Calu3 (cell line): ENCODE results near the gene DSEL. TPM values are rescaled to one million over a fixed set of nuclear protein-coding genes. Genes with fewer than 3 reads are reported as not detected.

Source experiments
- BruUV-seq: library from RNA; stranded (reverse); fragments of 400-500 nt; replicated peaks from 2 replicates; lab custom pipeline; 2021; lab: Mats Ljungman, UMichigan
- CTCF ChIA-PET: fragments of 300-600 bp; sonication (Branson Sonifier 250); formaldehyde crosslinking; loops from one replicate; lab custom pipeline; 2022; ENCODE audit warnings: antibody characterized with exemption; lab: Charles Lee
- DNase-seq: peaks from one replicate; pipeline ENCODE4 v3.0.0; 2022
- H3K27ac Mint-ChIP-seq: one replicate; pipeline ENCODE4 v1.8.0; 2022; ENCODE audit warnings: mixed read lengths; ENCODE audit not compliant: unreplicated experiment
- H3K27me3 Mint-ChIP-seq: one replicate; pipeline ENCODE4 v1.8.0; 2022; ENCODE audit warnings: mixed read lengths; ENCODE audit not compliant: unreplicated experiment
- H3K36me3 Mint-ChIP-seq: one replicate; pipeline ENCODE4 v1.8.0; 2022; ENCODE audit warnings: mild to moderate bottlenecking, moderate library complexity, mixed read lengths; ENCODE audit not compliant: insufficient read depth, unreplicated experiment
- H3K4me1 Mint-ChIP-seq: one replicate; pipeline ENCODE4 v1.8.0; 2022; ENCODE audit warnings: mild to moderate bottlenecking, low read depth, mixed read lengths; ENCODE audit not compliant: unreplicated experiment
- H3K4me3 Mint-ChIP-seq: one replicate; pipeline ENCODE4 v1.8.0; 2022; ENCODE audit warnings: mild to moderate bottlenecking, low read depth, moderate library complexity, mixed read lengths; ENCODE audit not compliant: unreplicated experiment
- H3K9me3 Mint-ChIP-seq: one replicate; pipeline ENCODE4 v1.8.0; 2022; ENCODE audit warnings: low read depth, mixed read lengths; ENCODE audit not compliant: unreplicated experiment
- intact Hi-C: fragments of 100-400 bp; cut with micrococcal nuclease; formaldehyde crosslinking; loops from one replicate; pipeline ENCODE4 v1.10.0; 2022; ENCODE audit not compliant: unreplicated experiment
- total RNA-seq: library from RNA; stranded (reverse); gene quantifications from 2 replicates; pipeline ENCODE4 v1.2.3, GENCODE V29; 2022
- TF ChIP-seq, protein P1 (sequence below): fragments of 200-600 bp; IDR thresholded peaks from one replicate; pipeline ENCODE4 v1.8.0; 2022; ENCODE audit warnings: antibody characterized with exemption; ENCODE audit not compliant: unreplicated experiment

Gene DSEL
- total RNA-seq, 1 experiment from 2014 or later, result 28.0 TPM

DNA sequence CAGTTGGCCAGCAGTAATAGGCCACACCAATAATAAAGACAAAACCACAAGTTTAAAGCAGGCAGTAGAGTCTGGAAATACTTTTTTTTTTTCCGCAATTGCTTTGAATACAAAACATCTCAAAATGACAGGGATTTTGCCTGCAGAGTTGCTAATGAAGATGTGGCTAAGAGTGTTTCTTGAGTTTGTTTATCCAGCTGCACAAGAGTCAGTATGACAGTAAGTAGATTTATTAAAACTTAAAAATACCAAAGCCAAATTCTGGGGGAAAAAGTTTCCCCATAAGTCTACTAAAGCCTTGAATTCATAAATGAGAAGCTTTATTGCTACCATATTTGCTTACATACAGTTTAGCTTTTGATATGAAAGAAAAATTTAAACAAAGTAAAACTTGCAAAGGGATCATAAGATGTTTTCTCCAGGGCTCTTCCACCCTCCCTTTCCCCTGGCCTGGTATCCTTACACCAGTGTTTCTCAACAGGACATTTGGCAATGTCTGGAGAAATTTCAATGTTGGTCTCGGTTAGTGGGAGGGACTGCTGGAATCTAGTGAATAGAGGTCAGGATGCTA lies 3.9 kb upstream of the DSEL start:
- H3K27me3 Mint-ChIP-seq, result no peaks in the 10 kb centered on the region
- CTCF ChIA-PET, result no interaction called here
- peaks cover 29% of the 10 kb centered on the region for H3K4me1 Mint-ChIP-seq
- TF ChIP-seq, protein P1, sequence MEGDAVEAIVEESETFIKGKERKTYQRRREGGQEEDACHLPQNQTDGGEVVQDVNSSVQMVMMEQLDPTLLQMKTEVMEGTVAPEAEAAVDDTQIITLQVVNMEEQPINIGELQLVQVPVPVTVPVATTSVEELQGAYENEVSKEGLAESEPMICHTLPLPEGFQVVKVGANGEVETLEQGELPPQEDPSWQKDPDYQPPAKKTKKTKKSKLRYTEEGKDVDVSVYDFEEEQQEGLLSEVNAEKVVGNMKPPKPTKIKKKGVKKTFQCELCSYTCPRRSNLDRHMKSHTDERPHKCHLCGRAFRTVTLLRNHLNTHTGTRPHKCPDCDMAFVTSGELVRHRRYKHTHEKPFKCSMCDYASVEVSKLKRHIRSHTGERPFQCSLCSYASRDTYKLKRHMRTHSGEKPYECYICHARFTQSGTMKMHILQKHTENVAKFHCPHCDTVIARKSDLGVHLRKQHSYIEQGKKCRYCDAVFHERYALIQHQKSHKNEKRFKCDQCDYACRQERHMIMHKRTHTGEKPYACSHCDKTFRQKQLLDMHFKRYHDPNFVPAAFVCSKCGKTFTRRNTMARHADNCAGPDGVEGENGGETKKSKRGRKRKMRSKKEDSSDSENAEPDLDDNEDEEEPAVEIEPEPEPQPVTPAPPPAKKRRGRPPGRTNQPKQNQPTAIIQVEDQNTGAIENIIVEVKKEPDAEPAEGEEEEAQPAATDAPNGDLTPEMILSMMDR, result no peak
- no peak overlapping the region for H3K27ac Mint-ChIP-seq
- BruUV-seq, result no TSS peak
- H3K9me3 Mint-ChIP-seq, result no peaks in the 10 kb centered on the region
- H3K4me3 Mint-ChIP-seq, result no peak overlapping the region
- peaks cover 19% of the 10 kb centered on the region for H3K36me3 Mint-ChIP-seq
- intact Hi-C loops, result no loop called here
- no peak for DNase-seq

DNA sequence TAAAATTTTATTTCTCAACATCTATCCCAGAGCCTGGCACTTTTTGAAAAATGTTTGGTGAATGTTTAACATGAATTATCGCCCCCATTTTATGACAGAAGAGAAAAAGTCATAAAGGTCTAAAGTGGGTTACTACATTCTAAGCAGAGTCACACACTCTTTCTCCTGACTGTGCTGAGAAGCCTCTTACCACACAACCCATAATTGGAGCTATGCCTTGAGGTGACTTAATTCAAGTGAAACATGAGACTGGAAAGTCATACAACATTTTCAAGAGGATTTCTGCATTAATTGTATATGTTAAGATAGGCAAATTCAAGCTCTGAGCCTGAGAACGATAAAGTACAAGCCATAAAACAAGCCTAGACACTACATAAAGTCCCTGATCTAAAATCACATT lies 3.1 kb upstream of the DSEL start:
- Mint-ChIP-seq H3K4me3 (no peak overlapping the region), H3K9me3 (no peaks in the 10 kb centered on the region), H3K27ac (no peak overlapping the region), H3K27me3 (no peaks in the 10 kb centered on the region), H3K4me1 (peaks cover 24% of the 10 kb centered on the region), H3K36me3 (peaks cover 26% of the 10 kb centered on the region)
- BruUV-seq, result no TSS peak
- intact Hi-C loops, result loop anchor here (5.0 kb wide), 3 partner anchors 193 to 1103 kb away; no protein-coding TSS in a partner anchor
- DNase-seq, result no peak
- TF ChIP-seq, protein P1, result no peak
- CTCF ChIA-PET, result no interaction called here

DNA sequence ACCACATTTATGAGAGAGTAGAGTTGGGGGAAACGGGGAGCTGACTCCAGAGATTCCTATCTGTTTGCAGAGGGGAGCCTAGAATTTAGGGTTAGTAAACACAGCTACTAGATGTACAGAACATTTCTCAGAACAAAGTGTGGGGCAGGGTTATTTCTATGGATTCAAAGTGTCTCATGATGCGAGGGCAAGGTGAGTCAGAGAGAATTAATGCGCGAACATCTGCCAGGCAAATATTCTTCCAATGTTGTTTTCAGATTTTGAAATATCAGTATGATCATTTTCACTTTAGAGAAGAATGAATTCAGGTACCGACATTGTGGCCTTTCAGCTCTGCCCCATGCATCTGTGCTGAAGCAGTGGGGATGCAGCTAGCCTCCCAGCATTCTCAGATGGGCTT lies 2.0 kb upstream of the DSEL start:
- Mint-ChIP-seq H3K4me1 (peaks cover 24% of the 10 kb centered on the region), H3K9me3 (no peaks in the 10 kb centered on the region), H3K36me3 (peaks cover 29% of the 10 kb centered on the region), H3K27me3 (no peaks in the 10 kb centered on the region), H3K27ac (no peak overlapping the region), H3K4me3 (no peak overlapping the region)
- no TSS peak for BruUV-seq
- intact Hi-C loops, result loop anchor here (5.0 kb wide), 3 partner anchors 194 to 1104 kb away; no protein-coding TSS in a partner anchor
- TF ChIP-seq, protein P1, result no peak
- no peak for DNase-seq
- CTCF ChIA-PET, result no interaction called here

DNA sequence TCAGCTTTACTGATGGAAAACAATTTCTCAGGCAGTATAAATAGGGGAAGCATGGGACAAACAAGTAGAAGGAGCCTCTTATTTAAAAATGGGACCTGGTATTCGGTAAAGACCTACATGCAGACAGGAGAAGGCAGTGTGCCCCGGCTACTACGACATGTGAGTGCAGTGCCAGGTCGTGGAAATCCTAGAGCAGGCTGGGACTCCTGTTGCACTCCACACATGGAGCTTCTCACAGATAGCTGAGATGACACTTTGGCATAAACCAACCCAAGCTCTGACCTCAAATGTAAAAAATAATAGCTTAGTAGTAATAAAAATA lies 885 bp upstream of the DSEL start:
- H3K27ac Mint-ChIP-seq, result peak overlapping the region; percentile 52
- no peaks in the 10 kb centered on the region for H3K27me3 Mint-ChIP-seq
- H3K4me3 Mint-ChIP-seq, result peak overlapping the region; percentile 85
- peaks cover 24% of the 10 kb centered on the region for H3K4me1 Mint-ChIP-seq
- TF ChIP-seq, protein P1, result no peak
- peaks cover 37% of the 10 kb centered on the region for H3K36me3 Mint-ChIP-seq
- intact Hi-C loops, result loop anchor here (2.0 to 5.0 kb wide), 4 partner anchors 103 to 1105 kb away; no protein-coding TSS in a partner anchor
- TSS peak; percentile 38 for BruUV-seq
- H3K9me3 Mint-ChIP-seq, result no peaks in the 10 kb centered on the region
- DNase-seq, result no peak
- CTCF ChIA-PET, result interaction anchor here (0.6 to 3.0 kb wide), 6 partner anchors 8 to 1927 kb away, joined by 3 to 15 read pairs (median 4); no protein-coding TSS in a partner anchor
